ENCODE data around the gene DNAJA3.

- TF ChIP-seq EZH2 (IDR thresholded peaks at IDR 0.05; ENCODE audit: borderline replicate concordance, low read depth, low read length, poor library complexity, severe bottlenecking) (no peak), CTCF (conservative IDR thresholded peaks at IDR 0.05; ENCODE audit: low read depth, low read length) (no peak; the same call in 1 of the 2 replicates)
These were observed 35.1 kb upstream of the DNAJA3 start for GRCh38 chr16:4390266-4391260.
